HL-60/S4 treated with retinoic acid at 250 ng/mL for 4 days and 3 days (cell line): ENCODE data around the gene CCDC57.
"Not testable (repeated sequence)": the region's sequence is repeated elsewhere in the genome, so short reads cannot be mapped to it uniquely, and the experiment has no call there.

Source experiments
- in situ Hi-C: fragments of 300-500 bp; cut with MboI; formaldehyde crosslinking; loops from 2 replicates; pipeline ENCODE4 v1.7.0; 2022; ENCODE audit warnings: low sequenced_read_pairs

Gene CCDC57

DNA sequence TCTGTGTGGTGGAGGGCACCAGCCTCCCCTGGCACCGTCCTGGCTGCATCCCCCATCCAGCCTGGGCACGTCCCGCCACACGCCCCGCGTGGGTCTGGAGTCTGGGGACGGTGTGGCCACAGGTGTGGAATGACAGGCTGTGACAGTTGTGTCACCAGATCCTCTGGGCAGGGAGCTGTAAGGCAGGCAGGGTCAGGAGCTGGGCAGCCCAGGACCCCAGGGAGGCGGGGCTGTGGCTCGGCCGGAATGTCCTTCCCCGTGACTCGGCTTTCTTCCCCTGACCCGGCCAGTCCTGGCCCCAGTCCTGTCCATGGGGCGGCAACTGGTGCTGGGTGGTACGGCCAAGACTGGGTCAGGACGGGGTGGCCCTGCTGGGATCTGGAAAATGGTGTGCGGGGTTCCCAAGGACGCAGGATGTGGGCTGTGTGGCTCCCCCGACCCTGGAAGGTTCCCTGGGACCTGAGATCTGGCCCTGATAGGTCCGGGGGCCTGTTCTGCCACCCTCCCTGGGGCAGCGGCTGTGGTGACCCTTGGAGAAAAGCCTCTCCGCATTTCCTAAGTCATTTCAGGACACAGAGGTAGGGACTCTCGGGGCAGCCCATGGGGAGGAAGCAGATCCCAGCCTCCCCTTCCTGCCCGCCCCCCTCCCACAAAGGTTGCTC, 12.9 kb upstream of the CCDC57 start:
- in situ Hi-C loops = no loop called here

DNA sequence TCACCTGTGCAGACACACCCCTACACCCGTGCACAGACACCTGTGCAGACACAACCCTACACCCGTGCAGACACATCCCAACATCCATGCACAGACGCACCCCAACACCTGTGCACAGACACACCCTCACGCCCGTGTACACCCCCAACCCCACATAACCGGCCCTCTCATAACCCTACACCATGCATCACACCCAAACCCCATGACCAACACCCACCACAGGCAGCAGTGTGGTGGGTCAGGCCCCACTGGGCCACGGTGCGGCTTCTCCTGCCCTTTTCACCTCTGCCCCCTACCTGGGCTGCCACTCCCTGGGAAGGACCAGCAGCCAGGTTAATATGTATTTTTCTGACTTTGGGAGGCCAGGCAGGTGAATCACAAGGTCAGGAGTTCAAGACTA, 12.0 kb upstream of the CCDC57 start:
- in situ Hi-C loops = no loop called here

DNA sequence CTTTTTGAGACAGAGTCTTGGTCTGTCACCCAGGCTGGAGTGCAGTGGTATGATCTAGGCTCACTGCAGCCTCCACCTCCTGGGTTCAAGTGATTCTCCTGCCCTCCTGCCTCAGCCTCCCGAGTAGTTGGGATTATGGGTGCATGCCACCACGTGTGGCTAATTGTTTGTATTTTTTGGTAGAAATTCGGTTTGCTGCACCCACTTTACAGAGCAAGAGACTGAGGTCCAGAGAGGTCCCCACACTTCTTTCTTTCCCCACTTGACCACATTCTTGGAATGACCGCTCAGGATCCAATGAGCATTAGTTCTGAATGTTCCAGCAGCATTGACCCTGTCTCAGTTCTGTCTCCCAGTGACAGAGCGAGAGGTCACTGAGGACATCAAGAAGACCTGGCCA, 10.9 kb upstream of the CCDC57 start:
- in situ Hi-C loops = no loop called here

DNA sequence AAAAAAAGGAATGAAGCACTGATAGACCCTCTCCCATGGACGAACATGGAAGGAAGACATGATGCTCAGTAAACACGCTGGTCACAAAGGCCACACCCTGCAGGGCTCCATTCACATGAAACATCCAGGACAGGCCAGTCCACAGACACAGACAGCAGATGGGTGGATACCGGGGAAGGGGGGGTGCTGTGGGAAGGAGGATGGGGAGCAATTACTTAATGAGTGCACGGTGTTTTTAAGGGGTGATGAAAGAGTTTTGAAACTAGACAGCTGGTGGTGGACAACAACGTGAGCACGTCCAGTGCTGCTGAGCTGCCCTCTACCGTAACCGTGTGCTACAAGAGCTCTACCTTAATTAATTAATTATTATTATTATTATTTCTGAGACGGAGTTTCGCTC, 10.2 kb upstream of the CCDC57 start:
- in situ Hi-C loops = no loop called here

DNA sequence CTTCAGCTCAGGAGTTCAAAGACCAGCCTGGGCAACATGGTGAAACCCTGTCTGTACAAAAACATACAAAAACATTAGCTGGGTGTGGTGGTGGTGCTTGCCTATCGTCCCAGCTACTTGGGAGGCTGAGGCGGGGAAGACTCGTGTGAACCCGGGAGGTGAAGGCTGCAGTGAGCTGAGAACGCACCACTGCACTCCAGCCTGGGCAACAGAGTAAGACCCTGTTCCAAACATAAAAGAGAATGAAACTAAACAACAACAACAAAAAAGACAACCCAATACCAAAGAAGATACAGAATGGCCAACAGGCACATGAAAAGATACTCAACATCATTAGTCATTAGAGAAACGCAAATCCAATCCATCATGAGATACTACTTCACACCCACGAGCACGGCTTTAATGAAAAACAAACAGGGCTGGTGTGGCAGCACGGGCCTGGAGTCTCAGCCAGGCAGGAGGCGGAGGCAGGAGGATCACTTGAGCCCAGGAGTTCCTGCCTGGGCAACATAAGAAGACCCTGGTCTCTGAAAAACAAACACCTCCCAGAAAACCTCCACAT, 8.8 kb upstream of the CCDC57 start:
- in situ Hi-C loops = no loop called here

DNA sequence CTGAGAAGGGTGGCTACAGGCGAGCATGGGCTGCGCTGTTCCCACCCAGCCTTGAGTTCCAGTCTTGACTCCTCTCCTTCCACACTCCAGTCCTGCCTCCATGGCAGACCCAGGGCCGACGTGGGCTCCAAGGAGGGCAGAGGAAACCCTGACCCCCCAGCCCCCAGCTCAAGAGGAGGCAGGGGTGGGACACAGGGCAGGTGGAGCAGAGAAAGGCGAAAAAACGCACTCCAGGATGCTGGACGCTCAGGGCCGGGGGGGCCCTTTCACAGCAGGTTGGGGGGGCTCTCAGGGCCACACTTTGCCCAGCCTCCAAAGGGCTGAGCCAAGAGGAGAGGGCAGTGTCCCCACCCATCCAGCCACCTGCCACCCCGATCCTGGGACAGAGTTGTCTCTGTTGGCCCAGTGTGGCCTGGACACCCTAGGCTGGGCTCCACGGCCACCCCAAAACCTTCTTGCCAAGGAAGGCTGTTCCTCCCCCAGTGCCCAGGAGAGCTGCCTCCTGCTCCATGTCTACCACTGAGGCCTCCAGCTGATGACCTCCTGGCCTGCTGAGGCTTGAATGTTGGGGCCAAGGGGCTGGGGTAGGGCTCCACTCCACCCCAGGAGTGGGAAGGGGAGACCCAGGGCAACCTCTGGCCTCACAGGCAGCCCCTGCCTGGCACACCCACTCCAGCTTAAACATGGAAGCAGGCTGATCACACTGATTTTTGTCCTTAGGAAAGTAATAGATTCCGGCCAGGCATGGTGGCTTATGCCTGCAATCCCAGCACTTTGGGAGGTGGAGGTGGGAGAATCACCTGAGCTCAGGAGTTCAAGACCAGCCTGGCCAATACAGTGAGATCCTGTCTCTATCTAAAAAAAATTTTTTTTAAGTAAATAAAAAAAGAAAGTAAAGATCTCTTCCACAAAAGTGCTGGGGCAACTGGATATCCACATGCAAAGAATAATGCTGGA, 7.4 kb upstream of the CCDC57 start:
- in situ Hi-C loops = no loop called here

DNA sequence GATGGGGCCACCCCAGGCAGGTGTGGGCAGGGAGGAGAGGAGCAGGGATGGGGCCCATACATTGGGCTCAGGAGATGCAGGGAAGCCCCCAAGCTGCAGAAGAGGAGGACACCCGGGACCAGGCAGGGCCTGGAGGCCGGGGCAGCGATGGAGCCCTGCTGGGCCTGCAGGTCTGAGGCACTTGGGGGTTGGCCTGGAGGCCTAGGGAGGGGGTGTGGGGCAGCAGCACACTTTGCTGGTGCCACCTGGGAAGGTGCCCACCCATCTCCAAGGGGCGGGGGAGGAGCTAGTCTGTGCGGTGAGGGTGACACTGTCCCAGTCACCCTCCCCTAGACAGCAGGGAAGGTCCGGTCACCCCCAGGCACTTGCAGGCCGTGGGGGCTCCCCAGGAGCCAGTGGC, 6.4 kb upstream of the CCDC57 start:
- in situ Hi-C loops = no loop called here

DNA sequence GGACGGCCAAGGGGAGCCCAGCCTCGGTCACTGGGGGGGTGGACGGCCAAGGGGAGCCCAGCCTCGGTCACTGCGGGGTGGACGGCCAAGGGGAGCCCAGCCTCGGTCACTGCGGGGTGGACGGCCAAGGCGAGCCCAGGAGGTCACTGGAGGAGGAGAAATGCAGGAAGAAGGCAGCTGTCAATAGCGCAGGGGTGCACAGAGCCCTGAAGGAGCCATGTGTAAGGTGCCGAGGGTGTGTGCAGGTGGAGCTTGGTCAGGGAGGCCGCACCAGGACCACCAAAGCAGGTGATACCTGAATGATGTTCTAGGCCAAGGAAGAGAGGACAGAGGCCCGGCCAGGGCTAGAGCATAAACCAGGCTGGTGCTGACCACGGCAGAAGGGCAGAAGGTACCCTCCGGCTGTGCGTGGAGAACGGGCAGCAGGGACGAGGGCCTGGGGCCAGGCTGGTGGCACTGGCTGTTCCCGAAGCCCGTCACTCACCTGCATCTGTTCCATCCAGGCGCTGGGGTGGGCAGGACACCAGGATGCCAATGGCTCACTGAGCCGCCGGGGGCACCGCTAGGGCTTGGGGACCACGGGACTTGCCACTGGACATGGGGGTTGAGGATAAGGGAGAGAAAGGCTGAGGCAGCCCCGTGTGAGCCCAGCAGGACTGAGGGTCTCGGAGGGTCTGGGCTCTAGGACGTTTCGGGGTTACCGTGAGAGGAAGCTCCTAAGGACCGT, 5.9 kb upstream of the CCDC57 start:
- in situ Hi-C loops = no loop called here

DNA sequence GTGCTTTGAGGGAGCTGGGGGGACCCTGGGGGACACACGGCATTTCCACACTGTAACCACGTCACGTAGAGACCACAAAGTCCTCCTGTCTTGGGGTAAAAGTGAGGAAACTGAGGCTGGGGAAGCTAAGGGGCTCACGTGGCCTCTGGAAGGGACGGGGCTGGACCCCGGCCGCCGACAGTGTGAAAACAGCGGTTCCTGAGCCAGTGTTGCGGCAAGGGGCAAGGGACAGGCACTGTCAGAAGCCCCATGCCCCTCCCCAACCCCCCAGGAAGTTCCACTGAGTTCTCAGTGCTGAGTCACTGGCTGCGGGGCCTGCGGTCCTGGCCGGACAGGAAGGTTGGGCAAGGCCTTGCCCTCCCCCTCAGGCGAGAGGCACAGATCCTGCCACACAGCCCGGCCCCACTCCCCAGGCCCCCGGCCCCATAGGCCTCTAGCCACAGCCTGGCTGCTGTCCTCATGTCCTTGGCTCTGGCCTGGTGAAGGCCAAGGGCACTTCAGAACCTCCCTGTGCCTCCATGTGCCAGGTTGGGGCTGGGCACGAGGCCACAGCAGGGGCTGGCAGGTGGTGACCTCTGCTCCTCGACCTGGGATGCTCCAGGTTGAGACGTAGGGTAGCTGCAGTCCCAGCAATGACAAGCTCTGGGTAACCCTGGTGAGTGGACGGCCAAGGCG, 5.0 kb upstream of the CCDC57 start:
- in situ Hi-C loops = no loop called here

DNA sequence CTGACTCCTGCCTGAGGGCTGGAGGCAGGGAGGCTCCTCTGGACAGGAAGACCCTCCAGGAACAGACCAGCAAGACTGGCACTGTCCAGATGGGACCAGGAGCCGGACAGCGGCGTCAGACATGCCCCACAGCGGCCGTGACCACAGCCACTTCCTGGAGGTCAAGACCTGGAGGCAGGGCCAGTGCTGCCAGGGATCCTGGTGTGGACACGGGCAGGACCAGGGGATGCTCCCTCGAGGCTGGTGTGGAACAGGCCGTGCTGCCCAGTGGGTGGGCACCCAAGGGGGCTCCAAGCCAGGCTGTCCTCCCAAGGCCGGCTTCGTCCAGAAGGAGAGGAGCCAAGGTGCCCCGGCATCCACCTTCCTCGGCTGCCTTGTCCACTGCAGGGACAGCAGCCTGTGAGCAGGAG, 4.5 kb upstream of the CCDC57 start:
- in situ Hi-C loops = no loop called here

DNA sequence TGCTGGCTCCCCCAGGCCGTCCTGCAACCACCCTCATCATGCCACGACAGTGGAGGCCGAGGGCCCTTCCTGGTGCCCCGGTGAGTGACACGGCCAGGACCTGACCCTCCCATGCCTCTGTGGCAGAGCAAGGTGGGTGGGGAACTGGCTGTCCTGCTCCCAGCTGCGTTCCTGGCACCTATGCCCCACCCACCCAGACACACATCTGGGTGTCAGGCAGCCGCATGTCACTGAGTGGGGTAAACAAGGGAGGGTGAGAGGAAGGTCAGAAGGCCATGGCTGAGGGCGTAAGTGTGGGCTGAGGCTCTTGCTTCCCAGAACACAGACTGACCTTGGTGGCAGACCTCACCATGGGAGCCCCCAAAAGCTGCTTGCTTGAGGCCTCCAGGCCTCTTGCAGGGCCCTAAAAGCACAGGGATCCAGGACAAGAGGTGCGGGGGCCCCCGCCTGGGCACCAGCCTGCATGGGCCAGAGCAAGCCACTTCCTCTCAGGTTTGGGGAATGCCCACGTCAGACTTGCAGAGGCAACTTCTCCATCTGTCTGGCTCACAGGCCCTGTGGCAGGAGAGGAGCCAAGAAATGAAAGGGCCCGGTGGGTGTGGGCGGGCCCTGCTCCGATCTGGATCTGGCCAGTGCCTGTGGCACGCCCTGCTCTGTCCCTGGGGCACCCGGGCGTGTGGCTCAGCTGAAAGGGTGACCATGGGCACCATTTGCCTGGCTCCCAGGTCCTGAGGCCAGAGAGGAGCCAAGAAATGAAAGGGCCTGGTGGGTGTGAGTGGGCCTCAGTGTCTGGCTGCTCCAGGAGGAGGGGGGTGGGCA, 3.9 kb upstream of the CCDC57 start:
- in situ Hi-C loops = no loop called here

DNA sequence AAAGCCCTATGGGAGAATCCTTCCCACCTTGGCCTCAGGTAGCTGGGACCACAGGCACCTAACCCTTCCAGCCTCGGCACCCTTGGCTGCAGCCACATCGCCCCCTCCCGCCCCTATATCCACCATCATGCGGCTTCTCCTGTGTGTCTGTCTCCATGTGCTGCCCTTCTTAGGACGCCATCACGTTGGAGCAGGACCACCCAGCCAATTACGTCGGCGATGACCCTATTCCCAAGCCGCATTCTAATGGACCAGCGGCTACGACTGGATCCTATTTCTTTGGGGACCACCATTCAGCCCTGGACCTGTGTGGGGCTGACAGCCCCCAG, 3.3 kb upstream of the CCDC57 start:
- in situ Hi-C loops = no loop called here

DNA sequence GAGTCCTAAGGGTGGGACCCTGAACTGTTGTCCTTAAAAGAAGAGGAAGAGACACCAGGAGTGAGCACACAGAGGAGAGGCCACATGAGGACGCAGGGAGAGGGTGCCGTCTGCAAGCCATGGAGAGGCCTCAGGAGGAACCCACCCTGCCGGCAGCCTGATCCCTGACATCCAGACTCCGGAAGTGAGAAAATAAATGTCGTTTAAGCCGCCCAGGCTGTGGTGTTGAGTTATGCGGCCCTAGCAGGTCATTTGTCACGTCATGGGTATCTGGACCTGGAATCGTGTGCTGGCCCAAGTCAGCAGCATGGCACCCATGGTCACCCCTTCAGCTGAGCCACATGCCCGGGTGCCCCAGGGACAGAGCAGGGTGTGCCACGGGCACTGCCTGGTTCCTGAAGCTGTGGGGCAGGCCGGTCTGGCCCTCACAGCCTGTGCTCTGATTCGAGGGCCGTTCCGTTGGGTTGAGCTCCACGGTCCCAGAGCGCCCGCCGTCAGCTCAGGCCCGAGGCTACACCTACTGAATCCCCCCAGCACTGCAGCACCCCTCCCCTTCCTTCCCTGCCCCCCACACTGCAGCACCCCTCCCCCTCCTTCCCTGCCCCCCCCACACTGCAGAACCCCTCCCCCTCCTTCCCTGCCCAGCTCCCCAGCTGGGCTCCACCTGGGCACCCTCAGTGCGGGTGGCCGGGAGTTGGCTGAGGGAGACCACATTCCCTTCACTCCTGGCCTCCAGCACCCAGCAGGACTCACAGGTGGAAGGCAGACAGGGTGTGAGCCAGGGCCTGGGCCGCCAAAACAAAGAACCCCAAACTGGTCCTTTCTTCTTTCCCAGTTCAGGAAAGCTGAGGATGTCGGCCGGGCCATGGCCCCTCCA, 2.7 kb upstream of the CCDC57 start:
- in situ Hi-C loops = no loop called here

DNA sequence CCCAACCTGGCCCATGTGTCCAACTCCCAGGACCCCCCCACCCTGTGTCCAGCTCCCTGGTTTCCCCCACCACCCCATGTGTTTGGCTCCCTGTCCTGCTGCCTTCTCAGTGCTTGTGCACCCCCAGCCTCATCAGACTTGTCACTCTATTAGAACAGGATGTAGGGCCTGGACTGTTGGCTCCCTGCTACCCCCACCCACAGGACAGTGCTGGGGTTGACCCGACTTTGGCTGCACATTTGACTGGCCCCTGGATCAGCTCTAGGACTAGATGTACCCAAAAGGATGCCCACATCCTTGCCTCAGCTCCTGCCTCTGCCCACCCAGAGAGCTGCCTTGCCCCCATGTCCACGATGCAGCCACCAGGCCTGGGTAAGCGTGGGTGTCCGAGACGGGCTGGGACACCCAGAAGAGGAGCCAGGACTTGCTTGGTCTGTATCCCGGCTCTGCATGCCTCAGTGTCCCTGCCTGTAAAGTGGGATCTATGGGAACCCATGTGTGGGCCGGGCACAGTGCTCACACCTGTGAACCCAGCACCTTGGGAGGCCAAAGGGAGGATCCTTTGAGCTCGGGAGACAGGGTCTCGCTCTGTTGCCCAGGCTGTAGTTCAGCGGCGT, 1.5 kb upstream of the CCDC57 start:
- in situ Hi-C loops = no loop called here

DNA sequence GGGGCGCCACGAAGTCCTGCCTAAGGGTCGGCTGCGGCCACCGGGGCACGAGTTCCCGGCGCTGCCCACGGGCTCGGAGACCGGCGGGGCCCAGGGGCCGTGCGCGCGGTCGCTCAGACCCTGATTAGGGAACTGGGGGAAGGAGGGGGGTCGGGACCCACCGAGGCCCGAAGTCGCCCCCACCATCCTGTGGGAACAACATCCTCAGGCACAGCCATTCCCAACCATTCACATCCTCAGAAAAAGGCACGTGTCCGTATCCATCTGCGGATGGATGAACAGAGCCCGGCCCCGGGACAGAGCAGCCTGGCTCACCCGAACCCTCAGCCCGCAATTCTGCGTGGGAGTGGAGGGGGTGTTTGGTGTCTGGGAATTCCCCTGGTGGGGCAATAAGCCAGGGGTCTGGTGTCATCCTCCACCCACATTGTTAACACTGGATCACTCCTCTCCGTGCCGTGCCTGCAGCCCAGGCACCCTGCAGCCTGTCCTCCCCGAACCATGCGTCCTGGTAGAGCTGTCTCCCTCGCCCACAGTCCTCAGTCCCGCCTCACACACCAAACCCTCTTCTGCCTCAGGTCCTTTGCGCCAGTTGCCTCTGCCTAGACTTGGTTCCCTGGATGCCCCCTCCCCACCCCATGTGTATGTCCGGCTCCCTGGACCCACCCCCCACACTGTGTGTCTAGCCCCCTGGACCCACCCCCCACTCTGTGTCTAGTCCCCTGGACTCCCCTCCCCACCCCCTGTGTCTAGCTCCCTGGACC, 789 bp upstream of the CCDC57 start:
- in situ Hi-C loops = no loop called here

DNA sequence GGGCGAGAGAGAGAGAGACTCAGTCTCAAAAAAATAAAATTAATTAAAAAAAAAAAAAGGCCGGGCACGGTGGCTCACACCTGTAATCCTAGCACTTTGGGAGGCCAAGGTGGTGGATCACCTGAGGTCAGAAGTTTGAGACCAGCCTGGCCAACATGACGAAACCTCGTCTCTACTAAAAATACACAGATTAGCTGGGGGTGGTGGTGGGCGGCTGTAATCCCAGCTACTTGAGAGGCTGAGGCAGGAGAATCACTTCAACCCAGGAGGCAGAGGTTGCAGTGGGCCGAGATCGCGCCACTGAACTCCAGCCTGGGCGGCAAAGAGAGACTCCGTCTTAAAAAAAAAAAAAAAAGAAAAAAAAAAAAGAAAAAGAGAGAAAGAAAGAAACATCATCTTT, 2.0 kb downstream of the CCDC57 start:
- in situ Hi-C loops = not testable (repeated sequence)

DNA sequence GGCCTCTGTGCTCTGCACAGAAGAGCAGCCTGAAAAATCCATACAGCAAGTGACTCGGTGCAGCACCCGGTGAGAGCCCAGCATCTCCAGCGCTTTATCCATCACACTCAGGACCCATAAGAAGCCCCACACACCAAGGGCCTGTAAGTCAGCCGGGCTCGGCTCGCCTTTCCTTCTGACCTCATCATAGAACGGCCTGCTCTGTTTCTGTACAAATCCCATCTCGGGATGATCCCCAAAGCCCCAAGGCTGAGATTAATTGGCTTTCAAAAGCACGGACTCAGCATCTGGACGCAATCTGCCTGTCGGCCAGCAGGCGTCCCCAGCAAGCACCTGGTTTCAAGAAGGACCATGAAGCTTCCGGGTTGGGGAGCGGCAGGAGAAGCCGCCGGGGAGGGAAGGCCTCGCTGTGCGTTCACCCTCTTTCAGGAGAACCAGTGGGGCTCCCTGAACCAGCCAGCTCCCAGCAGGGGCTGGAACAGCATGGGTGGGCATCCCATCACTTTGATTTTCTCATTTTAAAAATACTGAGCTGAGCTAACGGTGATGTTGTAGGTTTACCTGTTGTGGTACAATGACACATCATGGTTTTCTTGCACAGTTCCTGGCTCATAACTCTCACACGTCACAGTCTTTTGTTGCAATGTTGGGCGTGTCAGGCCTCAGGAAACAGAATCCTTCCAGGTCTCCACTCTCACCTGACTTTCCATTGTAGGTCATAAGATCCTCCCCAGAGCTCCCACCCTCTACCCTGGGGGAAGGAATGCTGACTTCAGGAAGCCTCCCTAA, 6.7 kb downstream of the CCDC57 start:
- in situ Hi-C loops = no loop called here
